Measurements from ENCODE around the gene PDIA2.

PDIA2 gene

DNA sequence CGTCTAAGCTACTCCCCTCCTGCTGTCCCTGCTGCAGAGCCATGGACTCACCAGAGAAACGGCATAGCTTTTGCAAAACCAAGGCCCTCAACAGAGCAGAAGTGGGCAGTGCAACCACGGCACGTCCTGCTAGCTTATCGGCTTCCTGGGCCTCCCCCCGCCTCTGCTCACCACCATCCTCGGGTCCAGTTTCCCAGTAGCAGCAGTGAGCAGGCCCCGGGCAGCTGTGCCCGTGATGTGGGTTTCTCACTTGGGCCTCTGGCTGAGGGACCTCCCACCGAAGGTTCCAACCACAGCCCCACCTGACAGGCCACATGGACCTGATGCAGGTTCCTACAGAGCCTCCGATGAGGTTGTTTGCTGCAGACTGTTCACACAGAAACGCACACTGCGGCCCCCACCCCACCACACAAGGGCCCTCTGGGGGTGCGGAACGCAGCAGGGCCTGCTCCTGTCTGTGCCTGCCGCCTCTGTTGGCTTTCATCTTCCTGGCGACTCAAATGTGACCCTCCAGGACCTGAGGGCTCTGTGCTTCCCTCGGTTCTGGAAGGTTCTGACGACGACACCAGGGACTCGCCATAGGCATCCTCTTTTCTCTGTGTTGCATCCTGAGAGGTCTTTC lies 24.8 kb downstream of the PDIA2 start:
- H3K27ac ChIP-seq, result no peak overlapping the region
- H3K36me3 ChIP-seq, result peaks cover 88% of the 10 kb centered on the region
- no peaks in the 10 kb centered on the region for H3K4me1 ChIP-seq (ENCODE audit: control insufficient read depth in 1 of 2, insufficient read depth in 1 of 2, low read depth in 1 of 2, low read length in 1 of 2)
- no peak overlapping the region for H3K4me3 ChIP-seq (ENCODE audit: low read depth in 1 of 2, low read length in 1 of 2)
- no peaks in the 10 kb centered on the region for H3K27me3 ChIP-seq
- no peak for TF ChIP-seq CTCF (IDR thresholded peaks at IDR 0.05)
- H3K9me3 ChIP-seq, result no peaks in the 10 kb centered on the region

- TF ChIP-seq CTCF (IDR thresholded peaks at IDR 0.05), result no peak
- Histone ChIP-seq H3K27me3 (no peaks in the 10 kb centered on the region), H3K27ac (no peak overlapping the region), H3K9me3 (no peaks in the 10 kb centered on the region), H3K4me3 (ENCODE audit: low read depth in 1 of 2, low read length in 1 of 2) (no peak overlapping the region), H3K4me1 (ENCODE audit: control insufficient read depth in 1 of 2, insufficient read depth in 1 of 2, low read depth in 1 of 2, low read length in 1 of 2) (no peaks in the 10 kb centered on the region), H3K36me3 (peaks cover 88% of the 10 kb centered on the region)
Measured at GRCh38 chr16:309476-309875, 26.5 kb downstream of the PDIA2 start.

GRCh38 chr16:311725-312124 lies 28.8 kb downstream of the PDIA2 start:
- Histone ChIP-seq H3K4me3 (ENCODE audit: low read depth in 1 of 2, low read length in 1 of 2) (no peak overlapping the region), H3K27ac (no peak overlapping the region), H3K27me3 (no peaks in the 10 kb centered on the region), H3K4me1 (ENCODE audit: control insufficient read depth in 1 of 2, insufficient read depth in 1 of 2, low read depth in 1 of 2, low read length in 1 of 2) (no peaks in the 10 kb centered on the region), H3K9me3 (no peaks in the 10 kb centered on the region), H3K36me3 (peaks cover 78% of the 10 kb centered on the region)
- no peak for TF ChIP-seq CTCF (IDR thresholded peaks at IDR 0.05)

DNA sequence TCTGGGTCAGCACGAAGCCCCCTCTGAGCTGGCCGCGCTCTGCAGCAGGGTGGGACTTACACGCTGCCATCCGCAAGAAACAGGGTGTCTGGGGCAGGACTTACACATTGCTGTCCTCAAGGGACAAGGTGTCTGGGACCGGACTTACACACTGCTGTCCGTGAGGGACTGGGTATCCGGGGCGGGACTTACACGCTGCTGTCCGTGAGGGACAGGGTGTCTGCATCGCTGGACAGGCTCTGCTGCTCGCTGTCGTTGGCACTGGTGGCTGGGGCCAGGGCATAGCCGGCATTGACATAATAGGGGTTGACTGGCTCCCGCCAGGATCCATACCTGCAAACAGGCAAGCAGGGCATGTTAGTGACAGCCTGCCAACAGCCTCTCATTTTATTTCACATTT lies 31.4 kb downstream of the PDIA2 start:
- Histone ChIP-seq H3K9me3 (no peaks in the 10 kb centered on the region), H3K36me3 (peaks cover 78% of the 10 kb centered on the region), H3K4me1 (ENCODE audit: control insufficient read depth in 1 of 2, insufficient read depth in 1 of 2, low read depth in 1 of 2, low read length in 1 of 2) (no peaks in the 10 kb centered on the region), H3K4me3 (ENCODE audit: low read depth in 1 of 2, low read length in 1 of 2) (no peak overlapping the region), H3K27ac (no peak overlapping the region), H3K27me3 (no peaks in the 10 kb centered on the region)
- TF ChIP-seq CTCF (IDR thresholded peaks at IDR 0.05), result no peak

DNA sequence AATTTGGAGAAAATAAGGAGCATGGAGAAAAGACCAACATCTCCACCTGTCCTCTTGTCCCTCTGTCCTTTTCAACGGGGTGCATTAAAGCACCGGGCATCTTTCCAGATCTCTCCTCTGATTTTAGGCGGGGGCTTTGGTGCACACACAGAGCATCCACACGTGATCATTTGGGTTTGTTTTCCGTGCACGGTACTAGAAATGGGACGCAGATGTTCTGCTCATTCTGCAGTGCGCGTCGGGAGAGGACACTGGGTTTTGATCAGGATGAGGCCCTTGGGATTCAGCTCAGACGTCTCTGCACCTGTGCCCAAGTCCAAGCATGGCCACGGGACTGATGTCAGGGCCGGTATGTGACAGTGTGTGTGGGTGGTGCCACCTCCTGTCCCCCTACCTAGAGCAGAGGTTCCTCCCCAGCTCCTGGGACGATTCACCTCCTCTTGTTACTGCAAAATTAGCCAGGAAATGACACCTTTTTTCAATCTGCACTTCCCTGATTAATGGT lies 31.9 kb downstream of the PDIA2 start:
- Histone ChIP-seq H3K9me3 (no peaks in the 10 kb centered on the region), H3K27ac (no peak overlapping the region), H3K4me1 (ENCODE audit: control insufficient read depth in 1 of 2, insufficient read depth in 1 of 2, low read depth in 1 of 2, low read length in 1 of 2) (no peaks in the 10 kb centered on the region), H3K27me3 (no peaks in the 10 kb centered on the region), H3K4me3 (ENCODE audit: low read depth in 1 of 2, low read length in 1 of 2) (no peak overlapping the region), H3K36me3 (peaks cover 77% of the 10 kb centered on the region)
- no peak for TF ChIP-seq CTCF (IDR thresholded peaks at IDR 0.05)

Data from neutrophil (primary cell).